Lung (tissue), 12 donors: ENCODE measurements around the gene ARHGAP22. TPM values are rescaled to one million over a fixed set of nuclear protein-coding genes. Genes with fewer than 3 reads are reported as not detected.

Experiments
- ATAC-seq: fragments of 200-7000 bp; cut with Tn5 transposase; one replicate; pipeline ENCODE4 v1.9.1; 2020; ENCODE audit warnings: moderate number of reproducible peaks; ENCODE audit not compliant: insufficient read depth, low FRiP score
- DNase-seq, 3 donors: peaks; one replicate each; pipeline ENCODE4 v3.0.0-alpha.2; 2013 to 2017
- H3K27ac ChIP-seq, 2 donors: one replicate each; pipeline ENCODE4 v1.5.1; 2013; ENCODE audit warnings: mild to moderate bottlenecking in 2 of 2, moderate library complexity in 2 of 2, control low read depth in 1 of 2, inconsistent platforms in 1 of 2, low read depth in 1 of 2, low read length in 1 of 2
- H3K27me3 ChIP-seq, 3 donors: one replicate each; pipeline ENCODE4 v1.5.1; 2013; ENCODE audit warnings: low read length in 2 of 3; ENCODE audit not compliant: control insufficient read depth in 3 of 3, insufficient read depth in 3 of 3
- H3K36me3 ChIP-seq, 4 donors: one replicate each; pipeline ENCODE4 v1.5.1; 2013; ENCODE audit warnings: low read length in 4 of 4, mild to moderate bottlenecking in 1 of 4, moderate library complexity in 1 of 4; ENCODE audit not compliant: control insufficient read depth in 4 of 4, insufficient read depth in 4 of 4
- H3K4me1 ChIP-seq, 5 donors: one replicate each; pipeline ENCODE4 v1.5.1; 2013; ENCODE audit warnings: low read length in 5 of 5, mild to moderate bottlenecking in 2 of 5, moderate library complexity in 1 of 5; ENCODE audit not compliant: control insufficient read depth in 5 of 5, insufficient read depth in 5 of 5
- H3K4me3 ChIP-seq: one replicate; pipeline ENCODE4 v1.5.1; 2013; ENCODE audit warnings: mild to moderate bottlenecking, control low read depth, moderate library complexity
- H3K9ac ChIP-seq, 2 donors: one replicate each; pipeline ENCODE4 v1.5.1; 2013; ENCODE audit warnings: low read length in 2 of 2, control low read depth in 1 of 2; ENCODE audit not compliant: insufficient read depth in 1 of 2
- H3K9me3 ChIP-seq, 4 donors: one replicate each; pipeline ENCODE4 v1.5.1; 2013; ENCODE audit warnings: low read length in 3 of 4, mild to moderate bottlenecking in 1 of 4, moderate library complexity in 1 of 4; ENCODE audit not compliant: control insufficient read depth in 4 of 4, insufficient read depth in 3 of 4
- WGBS, 2 donors: extraction: QIAGEN DNeasy Blood & Tissue Kit; methylation state at CpG; one replicate each; pipeline ENCODE4 v1.1.7; 2013; 5-methylcytosine and 5-hydroxymethylcytosine counted together
- polyA plus RNA-seq, 2 donors: library from polyadenylated mRNA; stranded (reverse); fragments of 200-250 nt; gene quantifications; one replicate each; pipeline ENCODE4 v1.2.1, GENCODE V29; 2013
- total RNA-seq, 2 donors: library from RNA; depleted of rRNA in 1 of 2; stranded (reverse); fragments of >200 nt in 1 of 2; gene quantifications; one replicate each; pipeline ENCODE4 v1.2.1, GENCODE V29; 2014 to 2021
- TF ChIP-seq, protein P1 (sequence below): IDR thresholded peaks from 2 replicates; pipeline ENCODE4 v1.5.1; 2012; ENCODE audit warnings: mild to moderate bottlenecking; ENCODE audit errors: control extremely low read depth, extremely low read depth
- donor health status: control.
- donor health status: control.
- donor health status: Bipolar disorder and iron deficiency.
- donor health status: healthy.
- donor health status: DM: yes; HTN: yes; CAD: no.

ARHGAP22 gene
- total and polyA plus RNA-seq, 4 donors: 3.2 to 6.9 (median 4.1) TPM

DNA sequence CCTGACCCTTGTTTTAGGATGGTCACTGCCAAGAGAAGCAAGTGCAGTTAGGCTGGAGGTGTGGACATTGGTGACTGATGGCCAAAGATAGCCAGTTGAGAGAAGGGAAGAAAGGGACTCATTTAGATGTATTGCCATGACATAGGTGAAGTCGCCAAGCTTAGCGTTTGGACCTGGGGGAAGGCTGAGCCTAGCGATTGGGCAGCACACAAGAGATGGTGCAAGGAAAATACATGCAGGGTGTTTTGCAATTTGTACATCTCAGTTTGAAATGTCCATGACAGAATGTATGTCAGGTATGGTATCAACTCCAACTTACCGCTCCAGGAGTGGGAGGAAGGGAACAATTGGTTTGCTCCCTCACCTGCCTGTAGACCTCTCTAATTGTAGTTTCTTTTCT lies 164.1 kb downstream of the ARHGAP22 start:
- H3K4me3 ChIP-seq: no peak overlapping the region
- H3K36me3 ChIP-seq: peaks cover 0 to 5% (median 3%) of the 10 kb centered on the region in 4 donors
- peaks cover 0 to 9% (median 2%) of the 10 kb centered on the region in 5 donors for H3K4me1 ChIP-seq
- TF ChIP-seq, protein P1, sequence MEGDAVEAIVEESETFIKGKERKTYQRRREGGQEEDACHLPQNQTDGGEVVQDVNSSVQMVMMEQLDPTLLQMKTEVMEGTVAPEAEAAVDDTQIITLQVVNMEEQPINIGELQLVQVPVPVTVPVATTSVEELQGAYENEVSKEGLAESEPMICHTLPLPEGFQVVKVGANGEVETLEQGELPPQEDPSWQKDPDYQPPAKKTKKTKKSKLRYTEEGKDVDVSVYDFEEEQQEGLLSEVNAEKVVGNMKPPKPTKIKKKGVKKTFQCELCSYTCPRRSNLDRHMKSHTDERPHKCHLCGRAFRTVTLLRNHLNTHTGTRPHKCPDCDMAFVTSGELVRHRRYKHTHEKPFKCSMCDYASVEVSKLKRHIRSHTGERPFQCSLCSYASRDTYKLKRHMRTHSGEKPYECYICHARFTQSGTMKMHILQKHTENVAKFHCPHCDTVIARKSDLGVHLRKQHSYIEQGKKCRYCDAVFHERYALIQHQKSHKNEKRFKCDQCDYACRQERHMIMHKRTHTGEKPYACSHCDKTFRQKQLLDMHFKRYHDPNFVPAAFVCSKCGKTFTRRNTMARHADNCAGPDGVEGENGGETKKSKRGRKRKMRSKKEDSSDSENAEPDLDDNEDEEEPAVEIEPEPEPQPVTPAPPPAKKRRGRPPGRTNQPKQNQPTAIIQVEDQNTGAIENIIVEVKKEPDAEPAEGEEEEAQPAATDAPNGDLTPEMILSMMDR: no peak
- ATAC-seq (no peak), DNase-seq (no peak)
- no peak overlapping the region for H3K9ac ChIP-seq
- no peaks in the 10 kb centered on the region for H3K9me3 ChIP-seq
- no peaks in the 10 kb centered on the region for H3K27me3 ChIP-seq
- WGBS, 2 donors: 97 to 99% methylated on average over 4 of the region's 4 CpGs
- no peak overlapping the region for H3K27ac ChIP-seq

DNA sequence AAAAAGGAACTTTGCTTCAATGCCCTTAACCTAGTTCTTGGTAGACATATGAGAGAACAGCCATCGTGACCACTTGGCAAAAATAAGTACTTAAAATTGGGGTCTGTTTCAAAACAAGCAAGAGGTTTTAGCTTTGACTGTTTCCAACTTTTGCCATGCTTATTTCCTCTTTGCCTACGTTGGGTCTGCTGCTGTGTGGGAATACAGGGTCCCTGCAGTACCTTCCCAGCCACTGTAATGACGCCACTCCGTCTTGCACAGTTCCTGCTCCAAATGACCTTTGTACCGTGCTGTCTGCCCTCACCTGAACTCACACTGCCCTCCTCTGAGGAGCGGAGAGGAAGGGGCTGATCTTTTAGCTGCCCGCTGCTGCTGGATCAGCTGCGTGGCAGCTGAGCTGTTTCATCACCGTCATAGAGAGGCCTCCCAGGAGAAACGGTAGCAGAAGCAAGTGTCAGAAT lies 165.3 kb downstream of the ARHGAP22 start:
- Histone ChIP-seq H3K27me3 (no peaks in the 10 kb centered on the region), H3K4me1 (peaks cover 0 to 9% (median 2%) of the 10 kb centered on the region in 5 donors), H3K36me3 (peaks cover 0 to 14% (median 7%) of the 10 kb centered on the region in 4 donors), H3K4me3 (no peak overlapping the region), H3K9me3 (no peaks in the 10 kb centered on the region), H3K9ac (no peak overlapping the region), H3K27ac (peak overlapping the region in 1 of 2 donors; percentile 30)
- TF ChIP-seq, protein P1: no peak
- WGBS, 2 donors: 53 to 61% methylated on average over 10 of the region's 10 CpGs
- DNase-seq: peak in 2 of 3 donors; percentile 37 to 41
- ATAC-seq: no peak

DNA sequence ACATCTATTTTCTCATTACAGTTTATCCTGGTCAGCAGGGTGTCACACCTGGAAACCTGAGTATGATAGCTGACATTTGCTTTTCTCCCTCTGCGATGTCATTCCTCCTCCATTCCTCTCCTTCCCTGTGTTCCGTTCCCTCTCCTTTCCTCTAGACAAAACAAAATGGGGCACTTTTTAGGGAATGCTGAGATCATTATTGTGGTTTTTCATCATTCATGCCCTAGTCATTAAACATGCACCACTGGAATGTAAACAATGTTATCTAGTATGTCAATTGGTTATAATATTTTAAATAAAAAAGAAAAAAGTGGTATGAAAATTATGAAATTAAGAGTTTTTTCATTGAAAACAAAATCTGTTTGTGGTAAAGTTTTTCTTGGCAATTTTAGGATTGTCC lies 165.8 kb downstream of the ARHGAP22 start:
- H3K36me3 ChIP-seq: peaks cover 0 to 17% (median 8%) of the 10 kb centered on the region in 4 donors
- TF ChIP-seq, protein P1: no peak
- no peak overlapping the region for H3K9ac ChIP-seq
- peaks cover 0 to 9% (median 2%) of the 10 kb centered on the region in 5 donors for H3K4me1 ChIP-seq
- 77 to 81% methylated on average over 2 of the region's 2 CpGs for WGBS, 2 donors
- H3K4me3 ChIP-seq: no peak overlapping the region
- DNase-seq (no peak), ATAC-seq (no peak)
- H3K9me3 ChIP-seq: no peaks in the 10 kb centered on the region
- no peaks in the 10 kb centered on the region for H3K27me3 ChIP-seq
- no peak overlapping the region for H3K27ac ChIP-seq

DNA sequence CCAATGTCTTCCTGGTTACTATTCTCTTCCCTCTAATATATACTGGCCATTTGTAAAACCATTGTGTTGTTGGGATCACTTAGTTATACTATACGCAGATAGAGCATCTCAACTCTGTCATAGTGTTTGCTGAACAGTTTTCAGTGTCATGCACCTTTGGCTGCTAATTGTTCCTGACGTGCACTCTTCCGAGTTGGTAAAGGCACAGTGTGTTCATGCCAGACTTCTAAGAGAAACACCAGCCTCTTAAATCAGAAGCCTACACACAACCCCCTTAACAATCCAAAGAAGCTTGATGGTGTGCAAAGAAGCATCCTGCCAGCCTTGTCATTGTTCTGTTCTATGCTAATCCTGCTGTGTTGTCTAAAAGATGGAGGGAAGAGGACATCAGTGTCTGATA lies 167.3 kb downstream of the ARHGAP22 start:
- ATAC-seq (no peak), DNase-seq (no peak)
- H3K36me3 ChIP-seq: peaks cover 0 to 17% (median 8%) of the 10 kb centered on the region in 4 donors
- no peaks in the 10 kb centered on the region for H3K27me3 ChIP-seq
- peaks cover 0 to 9% (median 2%) of the 10 kb centered on the region in 5 donors for H3K4me1 ChIP-seq
- H3K4me3 ChIP-seq: no peak overlapping the region
- TF ChIP-seq, protein P1: no peak
- H3K9ac ChIP-seq: no peak overlapping the region
- no peak overlapping the region for H3K27ac ChIP-seq
- H3K9me3 ChIP-seq: no peaks in the 10 kb centered on the region
- WGBS, 2 donors: 97 to 98% methylated on average over 3 of the region's 3 CpGs
